ENCODE results near the gene ADAMTS2. TPM values are rescaled to one million over a fixed set of nuclear protein-coding genes. Genes with fewer than 3 reads are reported as not detected.

Gene ADAMTS2
- total and polyA plus RNA-seq, 2 of the 8 experiments (the other 6 are each of a cell fraction or from before 2014, with no cell fraction given) = 6.6 to 7.3 TPM

DNA sequence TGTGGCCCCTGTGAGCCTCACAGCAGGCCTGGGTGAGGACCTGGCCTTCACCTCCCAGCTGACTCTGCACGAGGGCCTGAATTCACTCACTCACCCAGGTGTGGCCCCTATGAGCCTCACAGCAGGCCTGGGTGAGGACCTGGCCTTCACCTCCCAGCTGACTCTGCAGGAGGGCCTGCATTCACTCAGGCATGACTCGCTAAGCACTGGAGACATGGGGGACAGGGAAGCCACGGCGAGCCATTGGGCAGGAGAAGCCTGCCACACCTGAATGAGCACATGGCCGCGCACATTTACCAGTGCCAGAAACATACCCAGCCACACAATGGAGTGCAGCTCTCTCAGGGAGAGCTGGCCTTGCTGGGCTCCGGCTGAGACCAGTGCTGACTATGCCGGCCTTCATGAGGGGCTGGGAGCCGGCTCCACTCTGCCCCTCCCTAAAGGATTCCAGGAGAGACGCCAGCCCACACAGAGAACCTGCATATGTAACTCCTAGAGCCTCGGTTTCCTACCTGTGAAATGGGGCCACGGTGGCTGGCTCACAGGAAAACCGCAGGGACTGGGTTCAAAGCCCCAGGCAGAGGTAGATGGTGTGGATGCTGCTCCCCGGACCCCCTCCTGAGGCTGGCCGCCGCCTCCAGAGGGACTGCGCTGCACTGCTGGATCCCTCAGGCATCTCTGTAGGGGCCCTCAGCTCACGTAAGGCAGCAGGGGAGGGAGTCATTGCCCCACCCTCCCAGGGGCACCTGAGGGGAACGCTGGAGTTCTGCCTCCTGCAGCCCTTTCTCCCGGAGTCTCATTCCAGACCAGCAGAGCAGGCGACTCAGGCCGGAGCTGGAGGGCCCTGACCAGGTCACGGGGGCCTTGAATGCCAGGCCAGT, 7.2 kb downstream of the ADAMTS2 start:
- no peak overlapping the region; the same call in 1 of the 2 replicates for H3K18ac ChIP-seq (ENCODE audit: extremely low read depth, low read length)
- H2BK15ac ChIP-seq (ENCODE audit: low read length) = no peak overlapping the region
- no peak overlapping the region for H3K4ac ChIP-seq (replicated peaks; ENCODE audit: insufficient read length, low read depth, low read length)
- no peak for FAIRE-seq
- peaks cover 0 to 15% (median 13%) of the 10 kb centered on the region in 4 experiments; a peak in 6 of 7 replicates for H3K27me3 ChIP-seq (replicated peaks in 1 of 4; ENCODE audit: control insufficient read depth in 3 of 4, extremely low read depth in 1 of 4, insufficient read depth in 3 of 4, low read length in 3 of 4)
- H3K23me2 ChIP-seq (ENCODE audit: low read depth, low read length) = peaks cover under 1% of the 10 kb centered on the region; the same call in 1 of the 2 replicates
- peaks cover 0 to 3% of the 10 kb centered on the region in 2 experiments for H4K20me1 ChIP-seq (replicated peaks in 1 of 2; ENCODE audit: control insufficient read depth in 1 of 2, insufficient read depth in 2 of 2, low read length in 2 of 2)
- no peak overlapping the region for H3K14ac ChIP-seq (ENCODE audit: insufficient read length)
- H3K4me3 ChIP-seq (ENCODE audit: extremely low read depth in 1 of 4, insufficient read depth in 2 of 4, low read depth in 3 of 4, low read length in 4 of 4) = no peak overlapping the region
- no peak overlapping the region for H2BK5ac ChIP-seq (ENCODE audit: low read depth, low read length)
- no peak overlapping the region for H3K4me2 ChIP-seq (ENCODE audit: insufficient read depth in 1 of 2, low read depth in 2 of 2, low read length in 2 of 2)
- no peak overlapping the region; a peak in 1 of 7 replicates for H3K9ac ChIP-seq (replicated peaks in 1 of 4; ENCODE audit: extremely low read depth in 1 of 4, low read depth in 3 of 4, low read length in 3 of 4)
- H3K4me1 ChIP-seq (replicated peaks in 1 of 4; ENCODE audit: control insufficient read depth in 3 of 4, insufficient read depth in 4 of 4, low read length in 3 of 4) = peaks cover under 1 to 4% (median 1%) of the 10 kb centered on the region in 4 experiments; a peak in 6 of 7 replicates
- no peak overlapping the region for H3K27ac ChIP-seq (ENCODE audit: low read depth, low read length)
- ChIA-PET POLR2A (ENCODE audit: partially characterized antibody) (interaction anchor here (1.8 kb wide), 1 partner anchor 16 kb away, joined by 4 read pairs; no protein-coding TSS in a partner anchor), CTCF (ENCODE audit: partially characterized antibody) (interaction anchor here (1.3 kb wide), 1 partner anchor 206 kb away, joined by 3 read pairs; no protein-coding TSS in a partner anchor)
- no peaks in the 10 kb centered on the region for H3K79me2 ChIP-seq (ENCODE audit: control insufficient read depth in 1 of 2, insufficient read depth in 2 of 2, low read length in 2 of 2)
- H3K56ac ChIP-seq (replicated peaks; ENCODE audit: insufficient read length, low read depth, low read length) = no peak overlapping the region
- no peak overlapping the region for H4K91ac ChIP-seq (replicated peaks; ENCODE audit: insufficient read length, low read length)
- no peak overlapping the region for H2AFZ ChIP-seq (ENCODE audit: low read length)
- H2BK120ac ChIP-seq (replicated peaks; ENCODE audit: low read depth, low read length) = no peak overlapping the region
- H4K8ac ChIP-seq (ENCODE audit: extremely low read depth, insufficient read depth, low read length) = peak overlapping the region; percentile 60; the same call in 1 of the 2 replicates
- no peak overlapping the region for H4K5ac ChIP-seq (ENCODE audit: insufficient read length, low read depth, low read length)
- peak overlapping the region; percentile 16; the same call in 1 of the 2 replicates for H2AK5ac ChIP-seq (ENCODE audit: low read depth, low read length)
- H2BK20ac ChIP-seq (ENCODE audit: low read length) = no peak overlapping the region
- H3K23ac ChIP-seq (ENCODE audit: insufficient read length) = no peak overlapping the region
- H3K79me1 ChIP-seq (ENCODE audit: low read depth, low read length) = peaks cover 3% of the 10 kb centered on the region
- DNase-seq (ENCODE audit: low read depth in 1 of 2, low spot score in 2 of 2) = no peak
- H3K36me3 ChIP-seq (ENCODE audit: control insufficient read depth in 2 of 4, insufficient read depth in 4 of 4, low read length in 3 of 4) = no peaks in the 10 kb centered on the region
- no peaks in the 10 kb centered on the region for H3K9me3 ChIP-seq (ENCODE audit: insufficient read depth in 2 of 2, low read depth in 1 of 2, low read length in 1 of 2)
- 90% methylated on average over 21 of the region's 23 CpGs; no CpG with 5 or more reads in 1 of the 2 experiments for WGBS, 2 experiments (ENCODE audit: extremely low coverage in 1 of 2, insufficient coverage in 1 of 2, insufficient read length in 1 of 2, insufficient replicate concordance in 2 of 2, low coverage in 1 of 2, low lambda C conversion rate in 2 of 2, missing lambda C conversion rate in 1 of 2)
- no peak overlapping the region for H2BK12ac ChIP-seq (ENCODE audit: low read depth, low read length)
- TF ChIP-seq ZNF274 (IDR thresholded peaks at IDR 0.05; ENCODE audit: borderline replicate concordance, extremely low read depth, low read length) (no peak), EZH2 (IDR thresholded peaks at IDR 0.05; ENCODE audit: low read depth, low read length, severe bottlenecking) (no peak), HDAC6 (IDR thresholded peaks at IDR 0.05; ENCODE audit: low read depth, low read length) (no peak), RBBP5 (IDR thresholded peaks at IDR 0.05; ENCODE audit: borderline replicate concordance, low read depth, low read length) (no peak), BACH1 (IDR thresholded peaks at IDR 0.05; ENCODE audit: low read length) (no peak), KDM4A (IDR thresholded peaks at IDR 0.05; ENCODE audit: low read depth, low read length, severe bottlenecking) (no peak), PHF8 (conservative IDR thresholded peaks at IDR 0.05; ENCODE audit: low read depth, low read length) (no peak), TAF1 (IDR thresholded peaks at IDR 0.05; ENCODE audit: low read depth, low read length) (no peak), EP300 (IDR thresholded peaks at IDR 0.05; ENCODE audit: borderline replicate concordance in 1 of 2, low read depth in 2 of 2, low read length in 2 of 2) (no peak)
